Measurements from ENCODE around the gene NUP210. TPM values are rescaled to one million over a fixed set of nuclear protein-coding genes. Genes with fewer than 3 reads are reported as not detected.

NUP210 gene
- total and polyA plus RNA-seq, 2 of the 13 experiments (the other 11 are each of a cell fraction or from before 2014, with no cell fraction given) = 31.6 to 35.2 TPM

GRCh38 chr3:13367728-13368127 is 52.4 kb downstream of the NUP210 start:
- FAIRE-seq (no peak), ATAC-seq (no peak), DNase-seq (ENCODE audit: low spot score) (no peak)
- ChIA-PET CTCF (ENCODE audit: low intra/inter-chr PET ratio, low total read pairs) (no interaction called here), POLR2A (no interaction called here)
- intact Hi-C loops (cut with micrococcal nuclease; ENCODE audit: unreplicated experiment) = no loop called here
- no peaks in the 10 kb centered on the region for H3K27me3 ChIP-seq (ENCODE audit: control insufficient read depth in 1 of 2, insufficient read depth in 2 of 2, low read length in 2 of 2)
- no peak overlapping the region for H3K9ac ChIP-seq (ENCODE audit: insufficient read depth, low read depth, low read length)
- no peaks in the 10 kb centered on the region for H3K79me2 ChIP-seq (ENCODE audit: insufficient read depth, low read length)
- in situ Hi-C loops (cut with HindIII; ENCODE audit: extremely low pct_ligation_motif_present, low pct_unique_long_range_greater_than_20kb) = no loop called here
- peaks cover 15 to 58% of the 10 kb centered on the region in 2 experiments for H3K36me3 ChIP-seq (replicated peaks in 1 of 2; ENCODE audit: control insufficient read depth in 1 of 2, insufficient read depth in 2 of 2, low read length in 2 of 2)
- H3K4me3 ChIP-seq (replicated peaks in 1 of 3; ENCODE audit: insufficient read depth in 1 of 3, low read depth in 2 of 3, low read length in 3 of 3) = no peak overlapping the region
- no peaks in the 10 kb centered on the region for H3K9me3 ChIP-seq (ENCODE audit: low read length)
- no peak for TF ChIP-seq U2AF1 (optimal IDR thresholded peaks at IDR 0.05; ENCODE audit: low read depth, low read length)
- 95% methylated on average over 7 of the region's 7 CpGs for WGBS (ENCODE audit: low lambda C conversion rate)
- no peak overlapping the region for H2AFZ ChIP-seq (ENCODE audit: low read length)
- no peaks in the 10 kb centered on the region for H4K20me1 ChIP-seq (ENCODE audit: insufficient read depth, low read length)
- H3K27ac ChIP-seq (ENCODE audit: extremely low read length, insufficient read depth, low read length) = no peak overlapping the region
- BruUV-seq (replicated peaks) = no TSS peak
- H3K4me1 ChIP-seq (ENCODE audit: insufficient read depth, low read length) = peaks cover 31% of the 10 kb centered on the region
- no peak overlapping the region for H3K4me2 ChIP-seq (ENCODE audit: low read depth, low read length)

DNA sequence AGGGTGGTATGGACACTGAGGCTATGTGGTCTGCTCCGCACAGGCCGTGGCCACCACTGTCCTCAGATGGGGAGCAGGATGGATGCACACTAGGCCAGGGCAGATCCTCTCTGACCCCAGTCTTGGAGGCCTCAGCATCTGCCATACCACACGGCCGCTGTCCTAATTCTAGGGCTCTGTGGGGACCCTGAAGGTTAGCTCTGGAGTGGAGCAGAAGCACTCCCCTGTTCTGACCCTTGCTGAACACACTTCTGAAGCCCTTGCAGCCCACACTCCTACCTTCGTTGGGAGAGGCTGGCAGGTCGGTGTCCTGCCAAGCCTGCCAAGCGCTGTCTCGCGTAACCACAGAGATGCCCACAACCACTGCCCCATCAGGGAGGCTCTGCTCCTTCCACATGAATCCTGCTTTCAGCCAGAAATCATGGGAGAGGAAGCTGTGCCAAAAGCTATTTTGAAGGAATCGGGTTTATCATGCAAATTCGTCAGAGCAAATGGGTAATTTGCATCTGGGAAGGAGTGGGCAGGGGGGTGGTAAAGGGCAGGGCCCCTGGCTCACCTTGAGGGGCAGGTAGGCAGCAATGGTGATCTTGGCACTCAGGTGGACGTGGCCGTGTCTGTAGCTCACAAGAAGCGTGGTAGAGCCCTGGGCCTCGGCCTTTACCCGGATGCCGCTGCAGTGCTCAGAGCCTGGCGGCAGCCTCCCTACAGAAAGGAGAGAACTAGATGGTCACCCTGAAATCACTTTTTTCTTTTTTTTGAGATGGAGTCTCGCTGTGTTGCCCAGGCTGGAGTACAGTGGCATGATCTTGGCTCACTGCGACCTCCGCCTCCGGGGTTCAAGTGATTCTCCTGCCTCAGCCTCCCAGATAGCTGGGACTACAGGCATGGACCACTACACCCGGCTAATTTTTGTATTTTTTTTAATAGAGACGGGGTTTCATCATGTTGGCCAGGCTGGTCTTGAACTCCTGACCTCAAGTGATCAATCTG is 54.4 kb downstream of the NUP210 start:
- WGBS (ENCODE audit: low lambda C conversion rate) = 95% methylated on average over 23 of the region's 24 CpGs
- peaks cover 32% of the 10 kb centered on the region for H3K4me1 ChIP-seq (ENCODE audit: insufficient read depth, low read length)
- BruUV-seq (replicated peaks) = no TSS peak
- H4K20me1 ChIP-seq (ENCODE audit: insufficient read depth, low read length) = no peaks in the 10 kb centered on the region
- no peak overlapping the region for H2AFZ ChIP-seq (ENCODE audit: low read length)
- TF ChIP-seq, protein P1, sequence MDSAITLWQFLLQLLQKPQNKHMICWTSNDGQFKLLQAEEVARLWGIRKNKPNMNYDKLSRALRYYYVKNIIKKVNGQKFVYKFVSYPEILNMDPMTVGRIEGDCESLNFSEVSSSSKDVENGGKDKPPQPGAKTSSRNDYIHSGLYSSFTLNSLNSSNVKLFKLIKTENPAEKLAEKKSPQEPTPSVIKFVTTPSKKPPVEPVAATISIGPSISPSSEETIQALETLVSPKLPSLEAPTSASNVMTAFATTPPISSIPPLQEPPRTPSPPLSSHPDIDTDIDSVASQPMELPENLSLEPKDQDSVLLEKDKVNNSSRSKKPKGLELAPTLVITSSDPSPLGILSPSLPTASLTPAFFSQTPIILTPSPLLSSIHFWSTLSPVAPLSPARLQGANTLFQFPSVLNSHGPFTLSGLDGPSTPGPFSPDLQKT (CRISPR knock-in tag; IDR thresholded peaks at IDR 0.05; ENCODE audit: borderline replicate concordance) = no peak
- peak; percentile 39 for TF ChIP-seq ZNF883 (CRISPR knock-in tag; IDR thresholded peaks at IDR 0.05; ENCODE audit: not compliant biosample characterization)
- TF ChIP-seq ZBTB4 (CRISPR knock-in tag; IDR thresholded peaks at IDR 0.05; ENCODE audit: borderline replicate concordance) = 0 out of 2 replicates have a peak, but pooled peaks have one; percentile 30
- H3K79me2 ChIP-seq (ENCODE audit: insufficient read depth, low read length) = no peaks in the 10 kb centered on the region
- peaks cover 9 to 56% of the 10 kb centered on the region in 2 experiments; a peak in 4 of 5 replicates for H3K36me3 ChIP-seq (replicated peaks in 1 of 2; ENCODE audit: control insufficient read depth in 1 of 2, insufficient read depth in 2 of 2, low read length in 2 of 2)
- no peak overlapping the region for H3K9ac ChIP-seq (ENCODE audit: insufficient read depth, low read depth, low read length)
- H3K27ac ChIP-seq (ENCODE audit: extremely low read length, insufficient read depth, low read length) = peak overlapping the region; percentile 82
- intact Hi-C loops (cut with micrococcal nuclease; ENCODE audit: unreplicated experiment) (loop anchor here (2.0 kb wide), 1 partner anchor 87 kb away; no protein-coding TSS in a partner anchor), in situ Hi-C loops (cut with HindIII; ENCODE audit: extremely low pct_ligation_motif_present, low pct_unique_long_range_greater_than_20kb) (no loop called here)
- FAIRE-seq (no peak), ATAC-seq (no peak; the same call in 2 of the 3 replicates), DNase-seq (ENCODE audit: low spot score) (no peak)
- CTCF ChIA-PET (ENCODE audit: low intra/inter-chr PET ratio, low total read pairs) = interaction anchor here (1.9 kb wide), 1 partner anchor 96 kb away, joined by 5 read pairs; no protein-coding TSS in a partner anchor
- H3K27me3 ChIP-seq (ENCODE audit: control insufficient read depth in 1 of 2, insufficient read depth in 2 of 2, low read length in 2 of 2) = no peaks in the 10 kb centered on the region
- POLR2A ChIA-PET = interaction anchor here (0.8 to 1.5 kb wide), 2 partner anchors 28 to 87 kb away, joined by 3 read pairs; no protein-coding TSS in a partner anchor
- H3K4me2 ChIP-seq (ENCODE audit: low read depth, low read length) = no peak overlapping the region
- no peaks in the 10 kb centered on the region for H3K9me3 ChIP-seq (ENCODE audit: low read length)
- no peak overlapping the region for H3K4me3 ChIP-seq (replicated peaks in 1 of 3; ENCODE audit: insufficient read depth in 1 of 3, low read depth in 2 of 3, low read length in 3 of 3)

All from HepG2 (cell line).